ENCODE data around the gene CYP4F2.
"Not testable (repeated sequence)": the region's sequence is repeated elsewhere in the genome, so short reads cannot be mapped to it uniquely, and the experiment has no call there.

Gene CYP4F2

GRCh38 chr19:15899561-15899960 lies 1.7 kb upstream of the CYP4F2 start:
- DNase-seq: not testable (repeated sequence)

- DNase-seq: no peak
Observed at GRCh38 chr19:15897026-15897737, 692 bp downstream of the CYP4F2 start.

- no peak for DNase-seq
Observed at GRCh38 chr19:15895876-15896430, 1.9 kb downstream of the CYP4F2 start.

- DNase-seq: no peak
Observed at GRCh38 chr19:15894359-15894758, 3.5 kb downstream of the CYP4F2 start.

GRCh38 chr19:15893477-15893876 lies 4.4 kb downstream of the CYP4F2 start:
- DNase-seq: no peak

- DNase-seq: no peak
Observed at GRCh38 chr19:15892012-15892411, 5.9 kb downstream of the CYP4F2 start.

GRCh38 chr19:15891434-15891833 lies 6.4 kb downstream of the CYP4F2 start:
- no peak for DNase-seq

GRCh38 chr19:15889339-15889738 lies 8.5 kb downstream of the CYP4F2 start:
- not testable (repeated sequence) for DNase-seq

GRCh38 chr19:15885919-15886318 lies 12.0 kb downstream of the CYP4F2 start:
- DNase-seq: no peak

- no peak for DNase-seq
Observed at GRCh38 chr19:15885167-15885566, 12.7 kb downstream of the CYP4F2 start.

GRCh38 chr19:15883329-15883728 lies 14.5 kb downstream of the CYP4F2 start:
- not testable (repeated sequence) for DNase-seq

GRCh38 chr19:15874821-15875474 lies 22.9 kb downstream of the CYP4F2 start:
- DNase-seq: no peak

- DNase-seq: not testable (repeated sequence)
Observed at GRCh38 chr19:15873771-15874170, 24.1 kb downstream of the CYP4F2 start.

- no peak for DNase-seq
Observed at GRCh38 chr19:15871570-15871969, 26.3 kb downstream of the CYP4F2 start.

GRCh38 chr19:15869873-15870272 lies 28.0 kb downstream of the CYP4F2 start:
- no peak for DNase-seq

- peak in 4 of 6 experiments; percentile 4 to 56 (median 32) for DNase-seq
Observed at GRCh38 chr19:15869109-15869555, 28.7 kb downstream of the CYP4F2 start.

- DNase-seq: no peak
Observed at GRCh38 chr19:15866636-15867035, 31.2 kb downstream of the CYP4F2 start.

GRCh38 chr19:15864824-15865223 lies 33.0 kb downstream of the CYP4F2 start:
- DNase-seq: no peak

- no peak for DNase-seq
Observed at GRCh38 chr19:15863272-15863671, 34.6 kb downstream of the CYP4F2 start.

GRCh38 chr19:15862444-15862843 lies 35.4 kb downstream of the CYP4F2 start:
- no peak for DNase-seq

- no peak for DNase-seq
Observed at GRCh38 chr19:15860522-15860921, 37.4 kb downstream of the CYP4F2 start.

GRCh38 chr19:15859187-15859586 lies 38.7 kb downstream of the CYP4F2 start:
- no peak for DNase-seq

- no peak for DNase-seq
Observed at GRCh38 chr19:15850385-15850784, 47.5 kb downstream of the CYP4F2 start.

- no peak for DNase-seq
Observed at GRCh38 chr19:15846923-15847322, 51.0 kb downstream of the CYP4F2 start.

All from stimulated activated naive CD4-positive, alpha-beta T cell (primary cell).